NCI-H1436 treated with DMSO at 0.1 percent for 48 hours (cell line): ENCODE results near the gene CDH22.

ENCODE experiments used
- DNase-seq: peaks from one replicate; lab custom pipeline; 2025; lab: John Stamatoyannopoulos, UW

The CDH22 gene

GRCh38 chr20:46240881-46241280 is 67.4 kb downstream of the CDH22 start:
- DNase-seq = no peak

- no peak for DNase-seq
These were observed 68.2 kb downstream of the CDH22 start for GRCh38 chr20:46240065-46240464.

GRCh38 chr20:46237736-46238135 is 70.6 kb downstream of the CDH22 start:
- no peak for DNase-seq

GRCh38 chr20:46237227-46237626 is 71.1 kb downstream of the CDH22 start:
- no peak for DNase-seq

- no peak for DNase-seq
These were observed 73.2 kb downstream of the CDH22 start for GRCh38 chr20:46235077-46235476.

- no peak for DNase-seq
These were observed 74.6 kb downstream of the CDH22 start for GRCh38 chr20:46233701-46234100.

GRCh38 chr20:46232539-46232938 is 75.8 kb downstream of the CDH22 start:
- DNase-seq = no peak

GRCh38 chr20:46230801-46231282 is 77.5 kb downstream of the CDH22 start:
- DNase-seq = no peak

GRCh38 chr20:46230106-46230491 is 78.2 kb downstream of the CDH22 start:
- DNase-seq = no peak

GRCh38 chr20:46229478-46230105 is 78.7 kb downstream of the CDH22 start:
- DNase-seq = no peak

- no peak for DNase-seq
These were observed 79.6 kb downstream of the CDH22 start for GRCh38 chr20:46228670-46229069.

GRCh38 chr20:46227272-46227767 is 81.0 kb downstream of the CDH22 start:
- no peak for DNase-seq

GRCh38 chr20:46226602-46227001 is 81.7 kb downstream of the CDH22 start:
- DNase-seq = no peak

GRCh38 chr20:46222521-46223007 is 85.7 kb downstream of the CDH22 start:
- DNase-seq = no peak

- DNase-seq = no peak
These were observed 87.0 kb downstream of the CDH22 start for GRCh38 chr20:46221256-46221833.

- no peak for DNase-seq
These were observed 87.7 kb downstream of the CDH22 start for GRCh38 chr20:46220455-46221207.

- DNase-seq = no peak
These were observed 88.4 kb downstream of the CDH22 start for GRCh38 chr20:46219920-46220319.

GRCh38 chr20:46219190-46219589 is 89.1 kb downstream of the CDH22 start:
- no peak for DNase-seq

- no peak for DNase-seq
These were observed 89.6 kb downstream of the CDH22 start for GRCh38 chr20:46218656-46219055.

- no peak for DNase-seq
These were observed 90.7 kb downstream of the CDH22 start for GRCh38 chr20:46217583-46217982.

- DNase-seq = no peak
These were observed 91.4 kb downstream of the CDH22 start for GRCh38 chr20:46216770-46217464.
